ENCODE measurements around the gene MGST2.
A peak's percentile ranks its signal among the peaks of the same experiment; 100 is the strongest.

MGST2 gene

GRCh38 chr4:139645458-139645857, 20.2 kb upstream of the MGST2 start:
- DNase-seq: no peak

- DNase-seq: no peak
These were observed 18.4 kb upstream of the MGST2 start for GRCh38 chr4:139647184-139647583.

GRCh38 chr4:139647952-139648351, 17.7 kb upstream of the MGST2 start:
- no peak for DNase-seq

- DNase-seq: peak; percentile 33 to 46 (median 39)
These were observed 14.1 kb upstream of the MGST2 start for GRCh38 chr4:139651282-139652194.

GRCh38 chr4:139654516-139654915, 11.1 kb upstream of the MGST2 start:
- no peak for DNase-seq

- DNase-seq: no peak
These were observed 10.5 kb upstream of the MGST2 start for GRCh38 chr4:139655116-139655515.

- DNase-seq: peak in 2 of 4 experiments; percentile 3 to 4
These were observed 8.8 kb upstream of the MGST2 start for GRCh38 chr4:139656614-139657486.

GRCh38 chr4:139658185-139658584, 7.4 kb upstream of the MGST2 start:
- DNase-seq: no peak

- no peak for DNase-seq
These were observed 6.8 kb upstream of the MGST2 start for GRCh38 chr4:139658586-139659382.

- DNase-seq: no peak
These were observed 5.7 kb upstream of the MGST2 start for GRCh38 chr4:139659735-139660424.

- DNase-seq: no peak
These were observed 5.0 kb upstream of the MGST2 start for GRCh38 chr4:139660568-139661043.

GRCh38 chr4:139663561-139664138, 2.0 kb upstream of the MGST2 start:
- DNase-seq: no peak

GRCh38 chr4:139664442-139664841, 1.2 kb upstream of the MGST2 start:
- DNase-seq: no peak

- no peak for DNase-seq
These were observed 435 bp upstream of the MGST2 start for GRCh38 chr4:139665079-139665689.

GRCh38 chr4:139666735-139667281, 1.2 kb downstream of the MGST2 start:
- peak in 1 of 4 experiments; percentile 3 for DNase-seq

- DNase-seq: no peak
These were observed 2.4 kb downstream of the MGST2 start for GRCh38 chr4:139668036-139668435.

GRCh38 chr4:139668658-139669201, 3.1 kb downstream of the MGST2 start:
- DNase-seq: no peak

GRCh38 chr4:139669335-139669734, 3.7 kb downstream of the MGST2 start:
- DNase-seq: no peak

GRCh38 chr4:139669890-139670289, 4.3 kb downstream of the MGST2 start:
- no peak for DNase-seq

- DNase-seq: no peak
These were observed 5.2 kb downstream of the MGST2 start for GRCh38 chr4:139670775-139671174.

GRCh38 chr4:139672215-139672614, 6.6 kb downstream of the MGST2 start:
- no peak for DNase-seq

All from activated CD4-positive, CD25-positive, alpha-beta regulatory T cell (primary cell).